Measurements from ENCODE around the gene RABL6. TPM values are rescaled to one million over a fixed set of nuclear protein-coding genes. Genes with fewer than 3 reads are reported as not detected.
"Not testable (repeated sequence)": the region's sequence is repeated elsewhere in the genome, so short reads cannot be mapped to it uniquely, and the experiment has no call there.

RABL6 gene
- 106 and 107 TPM in 2 replicates for total RNA-seq

- intact Hi-C loops (cut with micrococcal nuclease) = loop anchor here (1.0 to 5.0 kb wide), 4 partner anchors 7 to 279 kb away; partner anchors contain the start of genes MAN1B1 and TMEM141
Observed at GRCh38 chr9:136807281-136808074, at the start of gene RABL6. TSS of gene RABL6 (plus strand) at chr9:136807948. CDS start at chr9:136808197, 249 bp downstream.

GRCh38 chr9:136759001-136759400 lies 48.7 kb upstream of the RABL6 start:
- intact Hi-C loops (cut with micrococcal nuclease) = no loop called here

- intact Hi-C loops (cut with micrococcal nuclease) = no loop called here
Observed at GRCh38 chr9:136759436-136760325, 48.1 kb upstream of the RABL6 start.

- intact Hi-C loops (cut with micrococcal nuclease) = no loop called here
Observed at GRCh38 chr9:136760424-136760823, 47.3 kb upstream of the RABL6 start.

- intact Hi-C loops (cut with micrococcal nuclease) = not testable (repeated sequence)
Observed at GRCh38 chr9:136760834-136761544, 46.8 kb upstream of the RABL6 start.

- intact Hi-C loops (cut with micrococcal nuclease) = no loop called here
Observed at GRCh38 chr9:136761545-136761981, 46.2 kb upstream of the RABL6 start.

GRCh38 chr9:136762221-136762691 lies 45.5 kb upstream of the RABL6 start:
- intact Hi-C loops (cut with micrococcal nuclease) = no loop called here

GRCh38 chr9:136762915-136763648 lies 44.7 kb upstream of the RABL6 start:
- intact Hi-C loops (cut with micrococcal nuclease) = no loop called here

GRCh38 chr9:136763649-136764035 lies 44.1 kb upstream of the RABL6 start:
- intact Hi-C loops (cut with micrococcal nuclease) = no loop called here

- intact Hi-C loops (cut with micrococcal nuclease) = no loop called here
Observed at GRCh38 chr9:136764301-136764891, 43.4 kb upstream of the RABL6 start, which contains the start of gene LCN15. TSS of gene LCN15 (minus strand) at chr9:136764518. CDS start at chr9:136764488, 30 bp downstream.

- intact Hi-C loops (cut with micrococcal nuclease) = no loop called here
Observed at GRCh38 chr9:136765041-136765440, 42.7 kb upstream of the RABL6 start.

- intact Hi-C loops (cut with micrococcal nuclease) = not testable (repeated sequence)
Observed at GRCh38 chr9:136765745-136766409, 41.9 kb upstream of the RABL6 start.

GRCh38 chr9:136766410-136767120 lies 41.2 kb upstream of the RABL6 start:
- intact Hi-C loops (cut with micrococcal nuclease) = not testable (repeated sequence)

- intact Hi-C loops (cut with micrococcal nuclease) = no loop called here
Observed at GRCh38 chr9:136769710-136770191, 38.0 kb upstream of the RABL6 start.

GRCh38 chr9:136771907-136772415 lies 35.8 kb upstream of the RABL6 start:
- intact Hi-C loops (cut with micrococcal nuclease) = no loop called here

- intact Hi-C loops (cut with micrococcal nuclease) = no loop called here
Observed at GRCh38 chr9:136773386-136774044, 34.2 kb upstream of the RABL6 start.

- intact Hi-C loops (cut with micrococcal nuclease) = no loop called here
Observed at GRCh38 chr9:136774416-136775045, 33.2 kb upstream of the RABL6 start.
